ENCODE measurements around the gene RGCC. TPM values are rescaled to one million over a fixed set of nuclear protein-coding genes. Genes with fewer than 3 reads are reported as not detected.

The RGCC gene
- total RNA-seq, 1 donor from 2014 or later = 2.0 TPM

- peaks cover 8% of the 10 kb centered on the region for H3K4me1 Mint-ChIP-seq
- no peaks in the 10 kb centered on the region for H3K36me3 Mint-ChIP-seq (ENCODE audit: low read depth)
- TF ChIP-seq, protein P1, sequence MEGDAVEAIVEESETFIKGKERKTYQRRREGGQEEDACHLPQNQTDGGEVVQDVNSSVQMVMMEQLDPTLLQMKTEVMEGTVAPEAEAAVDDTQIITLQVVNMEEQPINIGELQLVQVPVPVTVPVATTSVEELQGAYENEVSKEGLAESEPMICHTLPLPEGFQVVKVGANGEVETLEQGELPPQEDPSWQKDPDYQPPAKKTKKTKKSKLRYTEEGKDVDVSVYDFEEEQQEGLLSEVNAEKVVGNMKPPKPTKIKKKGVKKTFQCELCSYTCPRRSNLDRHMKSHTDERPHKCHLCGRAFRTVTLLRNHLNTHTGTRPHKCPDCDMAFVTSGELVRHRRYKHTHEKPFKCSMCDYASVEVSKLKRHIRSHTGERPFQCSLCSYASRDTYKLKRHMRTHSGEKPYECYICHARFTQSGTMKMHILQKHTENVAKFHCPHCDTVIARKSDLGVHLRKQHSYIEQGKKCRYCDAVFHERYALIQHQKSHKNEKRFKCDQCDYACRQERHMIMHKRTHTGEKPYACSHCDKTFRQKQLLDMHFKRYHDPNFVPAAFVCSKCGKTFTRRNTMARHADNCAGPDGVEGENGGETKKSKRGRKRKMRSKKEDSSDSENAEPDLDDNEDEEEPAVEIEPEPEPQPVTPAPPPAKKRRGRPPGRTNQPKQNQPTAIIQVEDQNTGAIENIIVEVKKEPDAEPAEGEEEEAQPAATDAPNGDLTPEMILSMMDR (conservative IDR thresholded peaks at IDR 0.05) = no peak
- H3K27me3 Mint-ChIP-seq (ENCODE audit: low read depth) = no peaks in the 10 kb centered on the region
- no peak overlapping the region for H3K27ac Mint-ChIP-seq (ENCODE audit: unreplicated experiment)
- DNase-seq (ENCODE audit: low read depth, low spot score) = no peak
- no peak overlapping the region for H3K4me3 Mint-ChIP-seq
- H3K9me3 Mint-ChIP-seq = peaks cover 11% of the 10 kb centered on the region
These were observed 59.4 kb downstream of the RGCC start for GRCh38 chr13:41516760-41517159.

DNA sequence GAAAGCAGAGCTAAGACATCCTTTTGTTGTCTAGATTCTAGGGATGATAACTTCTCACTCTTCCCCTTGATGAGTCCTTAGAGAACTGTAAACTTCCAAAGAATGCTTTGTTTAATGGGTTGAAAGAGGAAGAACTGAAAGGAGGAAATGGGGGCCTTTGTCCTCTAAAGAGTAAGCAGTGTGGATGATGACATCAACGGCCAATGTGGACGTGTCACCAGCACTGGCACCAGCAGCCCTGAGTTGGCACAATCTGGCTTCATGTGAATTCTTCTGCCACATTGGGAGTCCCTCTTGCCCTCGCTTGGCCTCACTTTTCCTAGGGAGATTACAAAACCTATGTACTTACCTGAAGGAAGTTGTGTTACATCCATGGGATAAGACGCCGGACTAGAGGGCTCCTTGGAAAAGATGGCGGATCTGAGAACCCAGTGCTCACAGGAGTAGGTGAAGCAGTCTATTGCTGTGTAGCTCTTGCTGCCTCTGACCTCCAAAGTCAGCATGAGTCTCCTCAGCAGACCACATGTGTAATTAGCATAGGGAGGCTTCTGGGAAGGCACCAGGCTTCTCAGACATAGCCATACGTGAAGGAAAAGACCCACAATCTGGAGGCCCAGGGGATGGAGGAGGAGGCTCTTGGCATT, 62.8 kb downstream of the RGCC start:
- Mint-ChIP-seq H3K27me3 (ENCODE audit: low read depth) (no peaks in the 10 kb centered on the region), H3K27ac (ENCODE audit: unreplicated experiment) (no peak overlapping the region), H3K36me3 (ENCODE audit: low read depth) (no peaks in the 10 kb centered on the region), H3K9me3 (peaks cover 11% of the 10 kb centered on the region), H3K4me1 (no peaks in the 10 kb centered on the region), H3K4me3 (no peak overlapping the region)
- TF ChIP-seq, protein P1 (conservative IDR thresholded peaks at IDR 0.05) = no peak
- no peak for DNase-seq (ENCODE audit: low read depth, low spot score)

Other genes with a start within 250 kb of the RGCC start
- 16.1 and 17.2 TPM in 2 replicates for gene MTRF1, start 194.0 kb upstream of the RGCC start, total RNA-seq
- 43.0 and 51.9 TPM in 2 replicates for gene NAA16, start 146.3 kb upstream of the RGCC start, total RNA-seq

Data from neural crest cell (in vitro differentiated cells).